GM23338 (cell line): ENCODE data around the gene LRRC18. TPM values are rescaled to one million over a fixed set of nuclear protein-coding genes. Genes with fewer than 3 reads are reported as not detected.

Experiments
- ATAC-seq: fragments of 200-7000 bp; cut with Tn5 transposase; 3 replicates; pipeline ENCODE4 v1.9.1; 2020
- DNase-seq: peaks from one replicate; pipeline ENCODE4 v3.0.0-alpha.2; 2015; ENCODE audit warnings: low spot score
- H2AFZ ChIP-seq: fragments of 200-600 bp; sonication (generic); 2 replicates; pipeline ENCODE4 v1.8.0; 2016; ENCODE audit warnings: antibody characterized with exemption, mild to moderate bottlenecking, moderate library complexity
- H3F3A ChIP-seq: fragments of 200-600 bp; sonication (generic); replicated peaks from 2 replicates; pipeline ENCODE4 v1.8.0; 2017; ENCODE audit warnings: antibody characterized with exemption, mixed run types, low read depth
- H3K27ac ChIP-seq: fragments of 200-600 bp; sonication (generic); 2 replicates; pipeline ENCODE4 v1.6.1; 2016; ENCODE audit warnings: low read depth
- H3K27me3 ChIP-seq: fragments of 200-600 bp; sonication (generic); 2 replicates; pipeline ENCODE4 v1.8.0; 2016; ENCODE audit warnings: mild to moderate bottlenecking, mixed run types, moderate library complexity; ENCODE audit not compliant: insufficient read depth
- H3K36me3 ChIP-seq: fragments of 200-600 bp; sonication (generic); 2 replicates; pipeline ENCODE4 v1.8.0; 2016; ENCODE audit warnings: mild to moderate bottlenecking; ENCODE audit not compliant: insufficient read depth
- H3K4me1 ChIP-seq: fragments of 200-600 bp; sonication (generic); 2 replicates; pipeline ENCODE4 v1.8.0; 2016; ENCODE audit warnings: mild to moderate bottlenecking, moderate library complexity; ENCODE audit not compliant: insufficient read depth
- H3K4me2 ChIP-seq: fragments of 200-600 bp; sonication (generic); 2 replicates; pipeline ENCODE4 v1.7.1; 2017; ENCODE audit warnings: mixed run types
- H3K4me3 ChIP-seq: fragments of 200-600 bp; sonication (generic); 2 replicates; pipeline ENCODE4 v1.6.1; 2016; ENCODE audit warnings: mixed run types
- H3K79me2 ChIP-seq: fragments of 200-600 bp; sonication (generic); replicated peaks from 2 replicates; pipeline ENCODE4 v1.8.0; 2017; ENCODE audit warnings: mild to moderate bottlenecking; ENCODE audit not compliant: insufficient read depth
- H3K9me2 ChIP-seq: fragments of 200-600 bp; sonication (generic); 2 replicates; pipeline ENCODE4 v1.8.0; 2017; ENCODE audit not compliant: insufficient read depth
- H4K20me1 ChIP-seq: fragments of 200-600 bp; sonication (generic); replicated peaks from 2 replicates; pipeline ENCODE4 v1.8.0; 2017; ENCODE audit warnings: mild to moderate bottlenecking; ENCODE audit not compliant: insufficient read depth
- H3K27ac Mint-ChIP-seq: 2 replicates; pipeline ENCODE4 v1.8.0; 2020; ENCODE audit warnings: inconsistent platforms, mild to moderate bottlenecking, moderate library complexity, mixed read lengths
- H3K27me3 Mint-ChIP-seq: 3 replicates; pipeline ENCODE4 v1.8.0; 2022; ENCODE audit warnings: low read depth, mild to moderate bottlenecking, moderate library complexity, mixed read lengths, inconsistent platforms; ENCODE audit not compliant: insufficient read depth, poor library complexity
- H3K36me3 Mint-ChIP-seq: 3 replicates; pipeline ENCODE4 v1.8.0; 2021; ENCODE audit warnings: low read depth, mild to moderate bottlenecking, inconsistent platforms, moderate library complexity, mixed read lengths
- H3K4me1 Mint-ChIP-seq: 3 replicates; pipeline ENCODE4 v1.8.0; 2020; ENCODE audit warnings: mild to moderate bottlenecking, inconsistent platforms, mixed read lengths
- H3K4me3 Mint-ChIP-seq: 3 replicates; pipeline ENCODE4 v1.8.0; 2021; ENCODE audit warnings: moderate library complexity, mild to moderate bottlenecking, inconsistent platforms, mixed read lengths
- H3K9me3 Mint-ChIP-seq: 3 replicates; pipeline ENCODE4 v1.8.0; 2020; ENCODE audit warnings: moderate library complexity, mild to moderate bottlenecking, inconsistent platforms, mixed read lengths
- CREB1 ChIP-seq: fragments of 250-450 bp; sonication (Bioruptor Pico); IDR thresholded peaks from 2 replicates; pipeline ENCODE4 v1.5.0; 2020; ENCODE audit warnings: low read depth, mild to moderate bottlenecking, moderate library complexity
- CTCF ChIP-seq, 2 experiments: fragments of 200-600 bp in 1 of 2; sonication (generic) in 1 of 2; conservative IDR thresholded peaks; 2 replicates each; pipeline versions ENCODE4 v1.5.1 to v1.6.1; 2016 to 2017; ENCODE audit warnings: antibody characterized with exemption in 2 of 2, low read depth in 2 of 2, mild to moderate bottlenecking in 2 of 2, moderate library complexity in 1 of 2
- ETS1 ChIP-seq: IDR thresholded peaks from 2 replicates; pipeline ENCODE4 v1.6.1; 2016; ENCODE audit warnings: antibody characterized with exemption
- EZH2 ChIP-seq: fragments of 200-600 bp; sonication (generic); IDR thresholded peaks from one replicate; pipeline ENCODE4 v1.8.0; 2017; ENCODE audit warnings: antibody characterized with exemption, mild to moderate bottlenecking, low read depth; ENCODE audit not compliant: unreplicated experiment
- JUNB ChIP-seq: IDR thresholded peaks from one replicate; pipeline ENCODE4 v1.6.1; 2016; ENCODE audit warnings: antibody characterized with exemption; ENCODE audit not compliant: unreplicated experiment
- NANOG ChIP-seq: IDR thresholded peaks from 2 replicates; pipeline ENCODE4 v1.6.1; 2016; ENCODE audit warnings: antibody characterized with exemption, borderline replicate concordance
- POLR2AphosphoS5 ChIP-seq: IDR thresholded peaks from 2 replicates; pipeline ENCODE4 v1.6.1; 2016; ENCODE audit warnings: antibody characterized with exemption, low read depth
- STAT1 ChIP-seq: IDR thresholded peaks from one replicate; pipeline ENCODE4 v1.6.1; 2016; ENCODE audit warnings: antibody characterized with exemption; ENCODE audit not compliant: unreplicated experiment
- ZNF114 ChIP-seq: fragments of 250-450 bp; sonication (Bioruptor Pico); IDR thresholded peaks from 2 replicates; pipeline ENCODE4 v1.5.0; 2020; ENCODE audit warnings: mild to moderate bottlenecking, moderate library complexity
- ZNF331 ChIP-seq: fragments of 250-450 bp; sonication (Bioruptor Pico); IDR thresholded peaks from 2 replicates; pipeline ENCODE4 v1.5.0; 2020; ENCODE audit warnings: low read depth, mild to moderate bottlenecking, moderate library complexity
- ZNF462 ChIP-seq: fragments of 250-450 bp; sonication (Bioruptor Pico); IDR thresholded peaks from 2 replicates; pipeline ENCODE4 v1.5.0; 2020; ENCODE audit warnings: mild to moderate bottlenecking, moderate library complexity
- polyA plus RNA-seq: library from polyadenylated mRNA; unstranded; fragments of >200 nt; fragmentation: Nextera tagmentation; extraction: Ambion mirVana; gene quantifications from 2 replicates; pipeline ENCODE4 v1.2.1, GENCODE V29; 2016
- total RNA-seq: library from RNA; depleted of rRNA; stranded (reverse); fragments of >200 nt; shearing (Covaris generic); gene quantifications from 2 replicates; pipeline ENCODE4 v1.2.3, GENCODE V29; 2014
- TF ChIP-seq, protein P1 (sequence below): IDR thresholded peaks from one replicate; pipeline ENCODE4 v1.6.1; 2018; ENCODE audit warnings: antibody characterized with exemption; ENCODE audit not compliant: unreplicated experiment

LRRC18 gene
- total and polyA plus RNA-seq, 2 experiments from 2014 or later, result not detected

GRCh38 chr10:48890888-48891850 lies 48.5 kb downstream of the LRRC18 start (continued):
- TF ChIP-seq ZNF462 (CRISPR knock-in tag) (no peak), POLR2AphosphoS5 (no peak), ZNF331 (CRISPR knock-in tag) (no peak)

DNA sequence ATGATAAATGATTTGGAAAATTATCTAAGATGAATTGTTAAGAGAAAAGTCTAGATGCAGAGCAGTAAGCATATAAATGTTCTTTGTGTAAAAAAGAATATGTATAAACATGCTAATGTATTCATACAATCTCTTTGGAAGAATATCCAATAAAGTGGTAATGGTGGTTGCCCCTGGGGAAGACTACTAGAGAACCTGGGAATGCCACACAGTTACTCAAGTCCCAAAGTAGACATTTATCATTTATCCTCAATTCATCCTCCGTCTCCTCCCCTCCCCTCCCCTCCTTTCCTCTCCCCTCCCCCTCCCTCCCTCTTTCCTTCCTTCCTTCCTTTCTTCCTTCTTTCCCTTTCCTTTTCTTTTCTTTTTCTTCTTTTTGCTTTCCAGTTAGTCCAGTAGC lies 51.7 kb downstream of the LRRC18 start:
- H3K27ac ChIP-seq, result no peak overlapping the region
- Mint-ChIP-seq H3K4me1 (peaks cover 3% of the 10 kb centered on the region; the same call in 1 of the 3 replicates), H3K27ac (no peak overlapping the region), H3K36me3 (no peaks in the 10 kb centered on the region), H3K4me3 (no peak overlapping the region), H3K9me3 (no peaks in the 10 kb centered on the region), H3K27me3 (peaks cover 3% of the 10 kb centered on the region)
- peaks cover 5% of the 10 kb centered on the region; the same call in 1 of the 2 replicates for H3K9me2 ChIP-seq
- H2AFZ ChIP-seq, result no peak overlapping the region
- ATAC-seq (no peak), DNase-seq (no peak)
- H3K27me3 ChIP-seq, result no peaks in the 10 kb centered on the region
- no peaks in the 10 kb centered on the region for H3F3A ChIP-seq
- no peak overlapping the region for H3K4me3 ChIP-seq
- no peaks in the 10 kb centered on the region for H3K36me3 ChIP-seq
- no peaks in the 10 kb centered on the region for H3K4me1 ChIP-seq
- H3K79me2 ChIP-seq, result no peaks in the 10 kb centered on the region
- no peaks in the 10 kb centered on the region; the same call in 1 of the 2 replicates for H4K20me1 ChIP-seq
- no peak overlapping the region for H3K4me2 ChIP-seq
- no peak for TF ChIP-seq NANOG
- no peak for TF ChIP-seq CTCF (conservative IDR thresholded peaks at IDR 0.05; ENCODE audit: low read depth in 2 of 2)
- no peak for TF ChIP-seq CREB1 (CRISPR knock-in tag)
- TF ChIP-seq JUNB, result no peak
- no peak for TF ChIP-seq ZNF114 (CRISPR knock-in tag)
- no peak for TF ChIP-seq STAT1
- TF ChIP-seq ETS1, result no peak
- TF ChIP-seq EZH2, result no peak
- TF ChIP-seq, protein P1, sequence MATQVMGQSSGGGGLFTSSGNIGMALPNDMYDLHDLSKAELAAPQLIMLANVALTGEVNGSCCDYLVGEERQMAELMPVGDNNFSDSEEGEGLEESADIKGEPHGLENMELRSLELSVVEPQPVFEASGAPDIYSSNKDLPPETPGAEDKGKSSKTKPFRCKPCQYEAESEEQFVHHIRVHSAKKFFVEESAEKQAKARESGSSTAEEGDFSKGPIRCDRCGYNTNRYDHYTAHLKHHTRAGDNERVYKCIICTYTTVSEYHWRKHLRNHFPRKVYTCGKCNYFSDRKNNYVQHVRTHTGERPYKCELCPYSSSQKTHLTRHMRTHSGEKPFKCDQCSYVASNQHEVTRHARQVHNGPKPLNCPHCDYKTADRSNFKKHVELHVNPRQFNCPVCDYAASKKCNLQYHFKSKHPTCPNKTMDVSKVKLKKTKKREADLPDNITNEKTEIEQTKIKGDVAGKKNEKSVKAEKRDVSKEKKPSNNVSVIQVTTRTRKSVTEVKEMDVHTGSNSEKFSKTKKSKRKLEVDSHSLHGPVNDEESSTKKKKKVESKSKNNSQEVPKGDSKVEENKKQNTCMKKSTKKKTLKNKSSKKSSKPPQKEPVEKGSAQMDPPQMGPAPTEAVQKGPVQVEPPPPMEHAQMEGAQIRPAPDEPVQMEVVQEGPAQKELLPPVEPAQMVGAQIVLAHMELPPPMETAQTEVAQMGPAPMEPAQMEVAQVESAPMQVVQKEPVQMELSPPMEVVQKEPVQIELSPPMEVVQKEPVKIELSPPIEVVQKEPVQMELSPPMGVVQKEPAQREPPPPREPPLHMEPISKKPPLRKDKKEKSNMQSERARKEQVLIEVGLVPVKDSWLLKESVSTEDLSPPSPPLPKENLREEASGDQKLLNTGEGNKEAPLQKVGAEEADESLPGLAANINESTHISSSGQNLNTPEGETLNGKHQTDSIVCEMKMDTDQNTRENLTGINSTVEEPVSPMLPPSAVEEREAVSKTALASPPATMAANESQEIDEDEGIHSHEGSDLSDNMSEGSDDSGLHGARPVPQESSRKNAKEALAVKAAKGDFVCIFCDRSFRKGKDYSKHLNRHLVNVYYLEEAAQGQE, result no peak
